Measurements from ENCODE around the gene XYLT1.

Gene XYLT1

GRCh38 chr16:17364319-17365210 lies 106.2 kb downstream of the XYLT1 start:
- no peak for DNase-seq (ENCODE audit: low read depth)
- no peak overlapping the region for H3K4me3 ChIP-seq (ENCODE audit: low read length)
- TF ChIP-seq, protein P1, sequence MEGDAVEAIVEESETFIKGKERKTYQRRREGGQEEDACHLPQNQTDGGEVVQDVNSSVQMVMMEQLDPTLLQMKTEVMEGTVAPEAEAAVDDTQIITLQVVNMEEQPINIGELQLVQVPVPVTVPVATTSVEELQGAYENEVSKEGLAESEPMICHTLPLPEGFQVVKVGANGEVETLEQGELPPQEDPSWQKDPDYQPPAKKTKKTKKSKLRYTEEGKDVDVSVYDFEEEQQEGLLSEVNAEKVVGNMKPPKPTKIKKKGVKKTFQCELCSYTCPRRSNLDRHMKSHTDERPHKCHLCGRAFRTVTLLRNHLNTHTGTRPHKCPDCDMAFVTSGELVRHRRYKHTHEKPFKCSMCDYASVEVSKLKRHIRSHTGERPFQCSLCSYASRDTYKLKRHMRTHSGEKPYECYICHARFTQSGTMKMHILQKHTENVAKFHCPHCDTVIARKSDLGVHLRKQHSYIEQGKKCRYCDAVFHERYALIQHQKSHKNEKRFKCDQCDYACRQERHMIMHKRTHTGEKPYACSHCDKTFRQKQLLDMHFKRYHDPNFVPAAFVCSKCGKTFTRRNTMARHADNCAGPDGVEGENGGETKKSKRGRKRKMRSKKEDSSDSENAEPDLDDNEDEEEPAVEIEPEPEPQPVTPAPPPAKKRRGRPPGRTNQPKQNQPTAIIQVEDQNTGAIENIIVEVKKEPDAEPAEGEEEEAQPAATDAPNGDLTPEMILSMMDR (IDR thresholded peaks at IDR 0.05; ENCODE audit: insufficient read depth, low read depth, low read length, missing control alignments) = no peak

DNA sequence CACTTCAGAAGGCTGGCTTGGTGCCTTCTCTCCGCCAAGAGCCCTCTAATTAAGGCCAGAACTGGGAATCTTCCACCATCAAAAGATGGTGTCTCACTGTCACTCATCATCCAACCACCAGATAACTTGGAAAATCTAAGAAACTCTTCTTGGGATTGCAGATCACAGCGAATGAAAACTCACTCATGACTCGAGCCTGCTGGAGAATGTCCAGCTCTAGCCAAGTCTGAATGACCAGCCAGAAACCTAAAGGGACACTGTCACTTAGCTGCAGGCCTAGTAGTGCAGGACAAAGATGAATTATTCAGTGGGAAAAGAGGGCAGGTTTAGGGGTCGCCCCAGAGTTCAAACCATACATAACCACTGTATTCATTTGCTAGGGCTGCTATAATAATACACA lies 107.8 kb downstream of the XYLT1 start:
- H3K4me3 ChIP-seq (ENCODE audit: low read length) = no peak overlapping the region
- no peak for DNase-seq (ENCODE audit: low read depth)
- TF ChIP-seq, protein P1 (IDR thresholded peaks at IDR 0.05; ENCODE audit: insufficient read depth, low read depth, low read length, missing control alignments) = no peak

DNA sequence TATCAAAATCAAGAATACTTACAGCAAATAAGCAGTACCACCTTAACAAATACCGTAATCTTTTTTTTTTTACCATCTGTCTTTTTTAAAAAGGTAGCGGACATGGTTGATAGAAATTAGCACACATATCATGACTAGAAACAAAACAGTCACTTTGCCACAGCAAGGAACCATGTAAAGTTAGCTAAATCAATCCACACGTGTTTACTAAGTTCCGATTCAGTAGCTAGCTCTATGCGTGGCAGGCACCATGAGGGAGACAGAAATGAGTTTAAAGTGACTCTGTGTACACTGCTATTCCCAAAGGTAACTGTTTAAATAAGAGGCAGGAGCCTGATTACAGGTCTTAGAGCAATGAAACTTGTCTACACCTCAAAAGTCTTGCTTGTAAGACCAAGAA lies 108.6 kb downstream of the XYLT1 start:
- no peak for DNase-seq (ENCODE audit: low read depth)
- TF ChIP-seq, protein P1 (IDR thresholded peaks at IDR 0.05; ENCODE audit: insufficient read depth, low read depth, low read length, missing control alignments) = no peak
- no peak overlapping the region for H3K4me3 ChIP-seq (ENCODE audit: low read length)

GRCh38 chr16:17360693-17361122 lies 110.1 kb downstream of the XYLT1 start:
- H3K4me3 ChIP-seq (ENCODE audit: low read length) = no peak overlapping the region
- TF ChIP-seq, protein P1 (IDR thresholded peaks at IDR 0.05; ENCODE audit: insufficient read depth, low read depth, low read length, missing control alignments) = no peak
- no peak for DNase-seq (ENCODE audit: low read depth)

- no peak overlapping the region for H3K4me3 ChIP-seq (ENCODE audit: low read length)
- TF ChIP-seq, protein P1 (IDR thresholded peaks at IDR 0.05; ENCODE audit: insufficient read depth, low read depth, low read length, missing control alignments) = no peak
- DNase-seq (ENCODE audit: low read depth) = no peak
Measured at GRCh38 chr16:17359788-17360390, 110.9 kb downstream of the XYLT1 start.

- DNase-seq (ENCODE audit: low read depth) = no peak
- H3K4me3 ChIP-seq (ENCODE audit: low read length) = no peak overlapping the region
- TF ChIP-seq, protein P1 (IDR thresholded peaks at IDR 0.05; ENCODE audit: insufficient read depth, low read depth, low read length, missing control alignments) = no peak
Measured at GRCh38 chr16:17358846-17359245, 111.9 kb downstream of the XYLT1 start.
